UCSD-AML1 (cell line): Measurements from ENCODE around the gene ZIM2.

Source experiments
- DNase-seq: peaks from one replicate; lab custom pipeline; 2025; ENCODE audit not compliant: unreplicated experiment; lab: John Stamatoyannopoulos, UW

ZIM2 gene

GRCh38 chr19:56811480-56811879 lies 29.0 kb downstream of the ZIM2 start:
- DNase-seq: no peak

- no peak for DNase-seq
Observed at GRCh38 chr19:56810260-56810659, 30.3 kb downstream of the ZIM2 start.

- no peak for DNase-seq
Observed at GRCh38 chr19:56808717-56809392, 31.7 kb downstream of the ZIM2 start.

- no peak for DNase-seq
Observed at GRCh38 chr19:56806639-56807038, 33.9 kb downstream of the ZIM2 start.

- no peak for DNase-seq
Observed at GRCh38 chr19:56778351-56778750, 62.2 kb downstream of the ZIM2 start.

GRCh38 chr19:56769650-56770049 lies 70.9 kb downstream of the ZIM2 start:
- DNase-seq: no peak

GRCh38 chr19:56765137-56765536 lies 75.4 kb downstream of the ZIM2 start:
- DNase-seq: no peak

- DNase-seq: no peak
Observed at GRCh38 chr19:56764196-56764695, 76.3 kb downstream of the ZIM2 start.

- DNase-seq: no peak
Observed at GRCh38 chr19:56760842-56761241, 79.7 kb downstream of the ZIM2 start.

- no peak for DNase-seq
Observed at GRCh38 chr19:56759531-56759930, 81.0 kb downstream of the ZIM2 start.

GRCh38 chr19:56751078-56751489 lies 89.4 kb downstream of the ZIM2 start:
- no peak for DNase-seq

GRCh38 chr19:56750658-56751057 lies 89.9 kb downstream of the ZIM2 start:
- DNase-seq: no peak

GRCh38 chr19:56748378-56748777 lies 92.1 kb downstream of the ZIM2 start:
- no peak for DNase-seq

- DNase-seq: no peak
Observed at GRCh38 chr19:56746367-56746766, 94.2 kb downstream of the ZIM2 start.

- DNase-seq: no peak
Observed at GRCh38 chr19:56740501-56740900, 100.0 kb downstream of the ZIM2 start.

GRCh38 chr19:56736571-56736970 lies 104.0 kb downstream of the ZIM2 start:
- no peak for DNase-seq

- DNase-seq: no peak
Observed at GRCh38 chr19:56732976-56733375, 107.5 kb downstream of the ZIM2 start.

GRCh38 chr19:56727677-56728076 lies 112.8 kb downstream of the ZIM2 start:
- DNase-seq: no peak

GRCh38 chr19:56725829-56726424 lies 114.6 kb downstream of the ZIM2 start:
- DNase-seq: no peak
